ENCODE results near the gene NPAS2.

Gene NPAS2

GRCh38 chr2:101037161-101037755, 217.3 kb downstream of the NPAS2 start:
- no peak for DNase-seq (ENCODE audit: low read depth)
- TF ChIP-seq, protein P1, sequence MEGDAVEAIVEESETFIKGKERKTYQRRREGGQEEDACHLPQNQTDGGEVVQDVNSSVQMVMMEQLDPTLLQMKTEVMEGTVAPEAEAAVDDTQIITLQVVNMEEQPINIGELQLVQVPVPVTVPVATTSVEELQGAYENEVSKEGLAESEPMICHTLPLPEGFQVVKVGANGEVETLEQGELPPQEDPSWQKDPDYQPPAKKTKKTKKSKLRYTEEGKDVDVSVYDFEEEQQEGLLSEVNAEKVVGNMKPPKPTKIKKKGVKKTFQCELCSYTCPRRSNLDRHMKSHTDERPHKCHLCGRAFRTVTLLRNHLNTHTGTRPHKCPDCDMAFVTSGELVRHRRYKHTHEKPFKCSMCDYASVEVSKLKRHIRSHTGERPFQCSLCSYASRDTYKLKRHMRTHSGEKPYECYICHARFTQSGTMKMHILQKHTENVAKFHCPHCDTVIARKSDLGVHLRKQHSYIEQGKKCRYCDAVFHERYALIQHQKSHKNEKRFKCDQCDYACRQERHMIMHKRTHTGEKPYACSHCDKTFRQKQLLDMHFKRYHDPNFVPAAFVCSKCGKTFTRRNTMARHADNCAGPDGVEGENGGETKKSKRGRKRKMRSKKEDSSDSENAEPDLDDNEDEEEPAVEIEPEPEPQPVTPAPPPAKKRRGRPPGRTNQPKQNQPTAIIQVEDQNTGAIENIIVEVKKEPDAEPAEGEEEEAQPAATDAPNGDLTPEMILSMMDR (conservative IDR thresholded peaks at IDR 0.05; ENCODE audit: control insufficient read depth, insufficient read depth, low read depth, low read length), result no peak
- no peak overlapping the region for H3K4me3 ChIP-seq (ENCODE audit: control insufficient read depth, low read depth, low read length)

GRCh38 chr2:101038455-101039255, 218.7 kb downstream of the NPAS2 start:
- TF ChIP-seq, protein P1 (conservative IDR thresholded peaks at IDR 0.05; ENCODE audit: control insufficient read depth, insufficient read depth, low read depth, low read length), result peak; percentile 63
- H3K4me3 ChIP-seq (ENCODE audit: control insufficient read depth, low read depth, low read length), result no peak overlapping the region
- DNase-seq (ENCODE audit: low read depth), result peak; percentile 19

DNA sequence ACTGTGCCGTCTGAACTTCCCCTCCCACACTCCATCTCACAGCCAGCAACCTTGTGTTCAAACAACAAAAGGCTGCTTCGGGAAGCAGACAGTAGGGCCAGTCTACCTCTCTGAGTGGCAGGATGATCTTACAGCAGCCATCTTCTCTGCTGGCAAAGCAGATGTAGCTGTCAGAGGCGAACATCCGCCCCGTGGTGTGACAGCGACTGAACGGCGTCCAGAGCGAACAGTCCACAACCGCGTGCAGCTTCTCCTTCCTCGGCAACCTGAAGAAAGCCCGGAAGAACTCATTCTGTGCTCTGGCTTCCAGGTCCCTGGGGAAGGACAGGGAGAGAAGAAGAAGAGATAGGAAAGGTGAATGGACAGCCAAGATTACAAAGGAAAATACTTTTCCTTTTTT, 220.1 kb downstream of the NPAS2 start:
- no peak overlapping the region for H3K4me3 ChIP-seq (ENCODE audit: control insufficient read depth, low read depth, low read length)
- DNase-seq (ENCODE audit: low read depth), result no peak
- TF ChIP-seq, protein P1 (conservative IDR thresholded peaks at IDR 0.05; ENCODE audit: control insufficient read depth, insufficient read depth, low read depth, low read length), result no peak

GRCh38 chr2:101040761-101041160, 220.8 kb downstream of the NPAS2 start:
- TF ChIP-seq, protein P1 (conservative IDR thresholded peaks at IDR 0.05; ENCODE audit: control insufficient read depth, insufficient read depth, low read depth, low read length), result no peak
- peak; percentile 13 for DNase-seq (ENCODE audit: low read depth)
- no peak overlapping the region for H3K4me3 ChIP-seq (ENCODE audit: control insufficient read depth, low read depth, low read length)

DNA sequence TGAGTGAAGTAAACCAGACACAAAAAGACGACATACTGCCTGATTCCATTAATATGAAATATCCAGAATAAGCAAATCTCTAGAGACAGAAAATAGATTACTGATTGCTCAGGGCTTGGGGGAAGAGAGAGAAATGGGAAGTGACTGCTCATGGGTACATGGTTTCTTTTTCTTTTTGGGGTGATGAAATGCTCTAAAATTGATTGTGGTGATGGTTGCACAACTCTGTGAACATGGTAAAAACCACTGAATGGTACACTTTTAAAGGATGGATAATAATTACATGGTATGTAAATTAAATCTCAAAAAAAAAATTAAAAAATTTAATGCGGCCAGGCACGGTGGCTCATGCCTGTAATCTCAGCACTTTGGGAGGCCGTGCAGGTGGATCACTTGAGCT, 221.5 kb downstream of the NPAS2 start:
- no peak overlapping the region for H3K4me3 ChIP-seq (ENCODE audit: control insufficient read depth, low read depth, low read length)
- TF ChIP-seq, protein P1 (conservative IDR thresholded peaks at IDR 0.05; ENCODE audit: control insufficient read depth, insufficient read depth, low read depth, low read length), result no peak
- DNase-seq (ENCODE audit: low read depth), result peak; percentile 65

- TF ChIP-seq, protein P1 (conservative IDR thresholded peaks at IDR 0.05; ENCODE audit: control insufficient read depth, insufficient read depth, low read depth, low read length), result no peak
- DNase-seq (ENCODE audit: low read depth), result no peak
- no peak overlapping the region for H3K4me3 ChIP-seq (ENCODE audit: control insufficient read depth, low read depth, low read length)
These were observed 225.4 kb downstream of the NPAS2 start for GRCh38 chr2:101045330-101045729.
